GM21619 (cell line): ENCODE results near the gene NR1H3.
"Not testable (repeated sequence)": the region's sequence is repeated elsewhere in the genome, so short reads cannot be mapped to it uniquely, and the experiment has no call there.

Source experiments
- ATAC-seq: cut with Tn5 transposase; IDR thresholded peaks from one replicate; pipeline ENCODE4 v1.9.1; 2021; ENCODE audit not compliant: unreplicated experiment

The NR1H3 gene

DNA sequence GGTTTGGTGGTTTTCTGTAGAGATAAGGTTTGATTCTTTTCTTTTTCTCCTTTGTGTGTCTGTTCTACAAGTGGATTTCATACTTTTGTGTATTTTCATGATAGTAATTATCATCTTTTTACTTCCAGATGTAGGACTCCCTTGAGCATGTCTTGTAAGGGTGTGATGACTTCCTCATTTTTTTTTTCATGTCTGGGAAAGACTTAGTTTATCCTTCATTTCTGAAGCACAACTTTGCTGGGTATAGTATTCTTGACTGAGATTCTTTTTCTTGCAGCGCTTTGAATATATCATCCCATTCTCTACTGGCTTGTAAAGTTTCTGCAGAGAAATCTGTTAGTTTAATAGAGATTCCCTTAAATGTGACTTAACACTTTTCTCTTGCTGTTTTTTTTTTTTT lies 45.1 kb downstream of the NR1H3 start:
- ATAC-seq: no peak

DNA sequence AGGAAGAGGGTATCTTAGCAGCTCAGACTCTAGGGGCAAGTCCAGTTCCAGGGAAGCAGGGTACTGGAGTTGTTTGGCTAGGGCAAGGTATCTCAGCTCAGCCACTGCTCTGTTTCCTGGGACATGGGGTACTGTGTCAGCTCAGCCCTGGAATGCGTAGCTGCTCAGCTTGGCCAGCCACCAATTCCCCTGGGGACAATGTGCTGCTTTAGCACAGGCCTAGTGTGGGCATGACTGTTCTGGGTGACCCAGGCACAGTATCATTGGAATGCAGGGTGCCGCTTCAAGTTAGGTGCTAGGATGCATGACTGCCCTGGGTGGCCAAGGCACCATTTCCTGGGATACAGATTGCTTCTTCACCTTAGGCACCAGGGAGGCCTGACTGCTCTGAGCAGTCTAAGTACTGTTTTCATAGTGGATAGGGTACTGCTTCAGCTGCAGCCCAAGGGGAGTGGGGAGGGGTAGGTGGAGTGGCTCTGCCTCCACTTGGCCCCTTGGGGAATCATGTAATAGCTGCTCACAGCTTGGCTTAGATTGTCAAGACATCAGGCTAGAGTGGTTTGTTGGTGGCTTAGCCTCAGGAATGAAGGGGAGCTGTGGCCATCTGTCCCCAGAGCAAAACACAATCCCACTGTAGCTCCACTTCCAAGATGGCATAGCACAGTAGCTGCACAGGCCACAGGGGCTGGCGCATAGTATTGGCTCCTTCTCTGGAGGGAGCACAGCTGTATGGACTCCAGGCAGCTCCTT lies 48.1 kb downstream of the NR1H3 start:
- ATAC-seq: no peak

GRCh38 chr11:47306484-47306844 lies 48.7 kb downstream of the NR1H3 start:
- ATAC-seq: no peak

GRCh38 chr11:47308050-47308823 lies 50.4 kb downstream of the NR1H3 start:
- ATAC-seq: no peak

DNA sequence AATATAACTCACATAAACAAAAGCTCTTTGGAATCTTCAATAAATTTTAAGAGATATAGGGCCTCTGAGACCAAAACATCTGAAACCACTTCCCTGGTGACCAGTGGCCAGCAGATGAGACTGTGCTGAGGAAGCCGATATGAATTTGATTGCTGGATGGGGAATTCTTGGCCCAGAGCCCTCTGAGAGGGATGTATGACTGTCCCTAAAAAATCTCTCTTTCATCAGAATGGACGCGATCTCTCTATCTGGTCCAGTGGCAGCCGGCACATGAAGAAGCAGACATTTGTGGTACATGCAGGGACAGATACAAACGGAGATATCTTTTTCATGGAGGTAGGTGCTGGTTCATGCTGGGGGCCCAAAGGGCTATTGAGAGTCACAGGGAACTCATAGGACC lies 57.2 kb downstream of the NR1H3 start:
- ATAC-seq: no peak

DNA sequence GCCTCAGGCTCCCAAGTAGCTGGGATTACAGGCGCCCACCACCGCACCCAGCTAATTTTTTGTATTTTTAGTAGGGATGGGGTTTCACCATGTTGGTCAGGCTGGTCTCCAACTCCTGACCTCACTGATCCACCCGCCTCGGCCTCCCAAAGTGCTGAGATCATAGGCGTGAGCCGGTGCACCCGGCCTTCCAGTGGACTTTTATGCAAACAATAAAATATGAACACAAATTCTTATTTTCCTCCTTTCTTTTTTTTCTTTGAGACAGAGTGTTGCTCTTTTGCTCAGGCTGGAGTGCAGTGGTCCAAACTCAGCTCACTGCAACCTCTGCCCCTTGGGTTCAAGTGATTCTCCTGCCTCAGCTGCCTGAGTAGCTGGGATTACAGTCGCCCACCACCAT lies 58.7 kb downstream of the NR1H3 start:
- ATAC-seq: not testable (repeated sequence)

GRCh38 chr11:47317064-47317828 lies 59.5 kb downstream of the NR1H3 start:
- peak; percentile 69 for ATAC-seq

DNA sequence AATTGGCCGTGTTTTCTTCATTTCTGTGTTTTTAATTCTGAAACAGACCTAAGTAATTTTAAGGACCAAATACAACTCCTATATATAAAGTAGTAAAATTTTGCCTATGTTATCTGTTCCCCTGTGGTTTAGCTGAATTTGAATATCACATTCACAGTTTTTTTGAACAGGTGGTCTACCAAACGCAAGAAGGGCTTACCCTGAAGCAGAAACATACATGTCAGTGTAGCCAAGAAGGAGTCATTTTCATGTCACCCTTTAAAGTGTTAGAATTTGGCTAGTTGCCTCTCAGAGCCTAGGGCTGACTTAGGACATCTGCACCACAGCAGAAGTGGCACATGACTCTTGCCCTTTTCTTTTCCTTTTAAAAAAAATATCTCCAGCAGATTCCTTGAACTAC lies 60.4 kb downstream of the NR1H3 start:
- no peak for ATAC-seq
